Panc1 (cell line): ENCODE results near the gene SEPHS1. TPM values are rescaled to one million over a fixed set of nuclear protein-coding genes. Genes with fewer than 3 reads are reported as not detected.

ENCODE experiments used
- ATAC-seq: fragments of 200-7000 bp; cut with Tn5 transposase; 2 replicates; pipeline ENCODE4 v1.9.1; 2020; ENCODE audit warnings: mild to moderate bottlenecking, moderate library complexity
- BruUV-seq: library from RNA; stranded (reverse); fragments of 400-500 nt; replicated peaks from 2 replicates; lab custom pipeline; 2021; lab: Mats Ljungman, UMichigan
- CTCF ChIA-PET: fragments of 300-600 bp; sonication (Branson Sonifier 250); formaldehyde crosslinking; loops from one replicate; lab custom pipeline; 2022; ENCODE audit warnings: antibody characterized with exemption; lab: Charles Lee
- POLR2A ChIA-PET: fragments of 300-600 bp; sonication (Branson Sonifier 250); formaldehyde crosslinking; loops from one replicate; lab custom pipeline; 2022; ENCODE audit warnings: antibody characterized with exemption; lab: Charles Lee
- DNase-seq: peaks from one replicate; pipeline ENCODE4 v3.0.0-alpha.2; 2010; ENCODE audit warnings: low read depth, low spot score
- H3K27ac ChIP-seq: 2 replicates; pipeline ENCODE4 v1.5.1; 2011; ENCODE audit warnings: mild to moderate bottlenecking, low read length, inconsistent platforms
- H3K27me3 ChIP-seq: fragments of 200-500 bp; sonication (Bioruptor generic); 2 replicates; pipeline ENCODE4 v1.6.0; 2014; ENCODE audit warnings: low read length, inconsistent platforms; ENCODE audit not compliant: control insufficient read depth, insufficient read depth
- H3K36me3 ChIP-seq: fragments of 200-500 bp; sonication (Bioruptor generic); 2 replicates; pipeline ENCODE4 v1.5.1; 2014; ENCODE audit warnings: inconsistent platforms, mild to moderate bottlenecking, low read length, moderate library complexity; ENCODE audit not compliant: control insufficient read depth, insufficient read depth
- H3K4me1 ChIP-seq: 2 replicates; pipeline ENCODE4 v1.5.1; 2011; ENCODE audit warnings: inconsistent platforms, mild to moderate bottlenecking, low read length, moderate library complexity; ENCODE audit not compliant: control insufficient read depth, insufficient read depth
- H3K4me3 ChIP-seq, 2 experiments: 2 replicates each; pipeline ENCODE4 v1.5.1; 2011 to 2012; ENCODE audit warnings: low read depth in 2 of 2, low read length in 2 of 2, mild to moderate bottlenecking in 2 of 2, inconsistent platforms in 1 of 2, moderate library complexity in 1 of 2
- H3K9me3 ChIP-seq: fragments of 200-500 bp; sonication (Bioruptor generic); 2 replicates; pipeline ENCODE4 v1.5.1; 2014; ENCODE audit warnings: low read depth, mild to moderate bottlenecking, inconsistent platforms, low read length, moderate library complexity; ENCODE audit not compliant: control insufficient read depth, insufficient read depth
- POLR2AphosphoS5 ChIP-seq: IDR thresholded peaks from 2 replicates; pipeline ENCODE4 v1.6.1; 2012; ENCODE audit warnings: mild to moderate bottlenecking, low read depth, low read length, moderate library complexity
- REST ChIP-seq, 2 experiments: IDR thresholded peaks; 2 replicates each; pipeline ENCODE4 v1.6.1; 2011 to 2012; ENCODE audit warnings: low read depth in 2 of 2, control low read depth in 1 of 2, low read length in 1 of 2, mild to moderate bottlenecking in 1 of 2, moderate library complexity in 1 of 2; ENCODE audit not compliant: insufficient read depth in 1 of 2
- SIN3A ChIP-seq: IDR thresholded peaks from 2 replicates; pipeline ENCODE4 v1.6.1; 2012; ENCODE audit warnings: low read depth, mild to moderate bottlenecking, low read length, moderate library complexity, borderline replicate concordance; ENCODE audit not compliant: insufficient read depth
- TCF7L2 ChIP-seq: IDR thresholded peaks from 2 replicates; pipeline ENCODE4 v1.6.1; 2011; ENCODE audit warnings: mild to moderate bottlenecking, low read depth, low read length, inconsistent platforms
- in situ Hi-C: cut with HindIII; loops from 2 replicates; pipeline ENCODE4 v1.10.0; 2016; ENCODE audit warnings: low sequenced_read_pairs, low pct_unique_long_range_greater_than_20kb
- intact Hi-C: fragments of 100-400 bp; cut with micrococcal nuclease; formaldehyde crosslinking; loops from one replicate; pipeline ENCODE4 v1.10.0; 2022; ENCODE audit not compliant: unreplicated experiment
- total RNA-seq: library from RNA; stranded (reverse); gene quantifications from one replicate; pipeline ENCODE4 v1.2.1, GENCODE V29; 2021; ENCODE audit not compliant: unreplicated experiment
- TF ChIP-seq, protein P1 (sequence below): fragments of 450-650 bp; IDR thresholded peaks from 2 replicates; pipeline ENCODE4 v1.5.1; 2017; ENCODE audit warnings: mild to moderate bottlenecking

SEPHS1 gene
- total RNA-seq, 1 experiment from 2014 or later, result 47.1 TPM

- in situ Hi-C loops (no loop called here), intact Hi-C loops (no loop called here)
- no peaks in the 10 kb centered on the region for H3K9me3 ChIP-seq
- no peak for DNase-seq
- H3K36me3 ChIP-seq, result no peaks in the 10 kb centered on the region
- ChIA-PET CTCF (no interaction called here), POLR2A (no interaction called here)
- no peak overlapping the region for H3K27ac ChIP-seq
- 0 out of 4 replicates have a peak overlapping the region, but pooled peaks of 1 of the 2 experiments have one; percentile 14 for H3K4me3 ChIP-seq
- H3K4me1 ChIP-seq, result no peaks in the 10 kb centered on the region
- BruUV-seq, result no TSS peak
- TF ChIP-seq REST (IDR thresholded peaks at IDR 0.05; ENCODE audit: insufficient read depth in 1 of 2, low read depth in 2 of 2, low read length in 1 of 2), result no peak
- TF ChIP-seq TCF7L2, result no peak
- TF ChIP-seq, protein P1, sequence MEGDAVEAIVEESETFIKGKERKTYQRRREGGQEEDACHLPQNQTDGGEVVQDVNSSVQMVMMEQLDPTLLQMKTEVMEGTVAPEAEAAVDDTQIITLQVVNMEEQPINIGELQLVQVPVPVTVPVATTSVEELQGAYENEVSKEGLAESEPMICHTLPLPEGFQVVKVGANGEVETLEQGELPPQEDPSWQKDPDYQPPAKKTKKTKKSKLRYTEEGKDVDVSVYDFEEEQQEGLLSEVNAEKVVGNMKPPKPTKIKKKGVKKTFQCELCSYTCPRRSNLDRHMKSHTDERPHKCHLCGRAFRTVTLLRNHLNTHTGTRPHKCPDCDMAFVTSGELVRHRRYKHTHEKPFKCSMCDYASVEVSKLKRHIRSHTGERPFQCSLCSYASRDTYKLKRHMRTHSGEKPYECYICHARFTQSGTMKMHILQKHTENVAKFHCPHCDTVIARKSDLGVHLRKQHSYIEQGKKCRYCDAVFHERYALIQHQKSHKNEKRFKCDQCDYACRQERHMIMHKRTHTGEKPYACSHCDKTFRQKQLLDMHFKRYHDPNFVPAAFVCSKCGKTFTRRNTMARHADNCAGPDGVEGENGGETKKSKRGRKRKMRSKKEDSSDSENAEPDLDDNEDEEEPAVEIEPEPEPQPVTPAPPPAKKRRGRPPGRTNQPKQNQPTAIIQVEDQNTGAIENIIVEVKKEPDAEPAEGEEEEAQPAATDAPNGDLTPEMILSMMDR, result peak; percentile 59
- TF ChIP-seq POLR2AphosphoS5, result no peak
- no peak for TF ChIP-seq SIN3A
- no peaks in the 10 kb centered on the region for H3K27me3 ChIP-seq
- peak; percentile 72; the same call in 1 of the 2 replicates for ATAC-seq
Observed at GRCh38 chr10:13271552-13272163, 76.4 kb downstream of the SEPHS1 start.

DNA sequence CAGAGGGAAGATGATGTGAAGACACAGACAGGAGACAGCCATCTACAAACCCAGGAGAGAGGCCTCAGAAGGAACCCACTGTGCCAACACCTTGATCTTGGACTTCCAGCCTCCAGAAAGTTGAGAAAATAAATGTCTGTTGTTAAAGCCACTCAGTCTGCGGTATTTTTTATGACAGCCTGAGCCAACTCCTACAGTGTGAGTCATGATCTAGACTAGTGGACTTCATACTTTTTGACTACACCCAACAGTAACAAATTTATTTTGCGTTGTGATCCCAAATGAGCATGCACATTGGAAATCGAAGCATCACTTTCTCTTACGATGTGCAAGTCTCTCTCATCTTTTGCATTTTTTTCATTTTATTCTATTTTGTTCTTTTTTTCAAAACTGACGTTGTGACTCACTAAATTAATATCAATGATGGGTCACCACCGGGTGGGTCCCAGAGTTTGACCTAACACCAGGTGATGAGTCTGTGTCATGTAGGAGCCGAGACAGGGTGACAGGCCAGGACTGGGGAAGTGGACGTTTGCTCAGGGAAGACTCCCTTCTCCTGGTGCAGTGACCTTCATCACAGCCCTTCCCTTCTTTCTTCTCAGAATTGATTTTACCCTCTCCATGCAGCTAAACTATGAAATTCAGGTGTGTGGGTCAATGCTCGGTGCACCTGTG is 77.1 kb downstream of the SEPHS1 start:
- intact Hi-C loops, result no loop called here
- no peak for ATAC-seq
- no peak for DNase-seq

More for the DNA sequence above, 77.1 kb downstream of the SEPHS1 start:
- CTCF ChIA-PET, result no interaction called here
- TF ChIP-seq TCF7L2, result no peak
- no peak for TF ChIP-seq REST (IDR thresholded peaks at IDR 0.05; ENCODE audit: insufficient read depth in 1 of 2, low read depth in 2 of 2, low read length in 1 of 2)
- TF ChIP-seq, protein P1, result no peak
- TF ChIP-seq POLR2AphosphoS5, result no peak
- no peak for TF ChIP-seq SIN3A
- POLR2A ChIA-PET, result no interaction called here
- no TSS peak for BruUV-seq
- in situ Hi-C loops, result no loop called here
- Histone ChIP-seq H3K4me1 (no peaks in the 10 kb centered on the region), H3K9me3 (no peaks in the 10 kb centered on the region), H3K27me3 (no peaks in the 10 kb centered on the region), H3K27ac (no peak overlapping the region), H3K4me3 (no peak overlapping the region), H3K36me3 (no peaks in the 10 kb centered on the region)
